Dedifferentiated amniotic fluid mesenchymal stem cell (primary cell): ENCODE data around the gene MAP7.
A peak's percentile ranks its signal among the peaks of the same experiment; 100 is the strongest.
"Not testable (repeated sequence)": the region's sequence is repeated elsewhere in the genome, so short reads cannot be mapped to it uniquely, and the experiment has no call there.

Experiments used
- DNase-seq: peaks from one replicate; pipeline ENCODE4 v3.0.0-alpha.2; 2016; ENCODE audit errors: extremely low spot score

MAP7 gene

DNA sequence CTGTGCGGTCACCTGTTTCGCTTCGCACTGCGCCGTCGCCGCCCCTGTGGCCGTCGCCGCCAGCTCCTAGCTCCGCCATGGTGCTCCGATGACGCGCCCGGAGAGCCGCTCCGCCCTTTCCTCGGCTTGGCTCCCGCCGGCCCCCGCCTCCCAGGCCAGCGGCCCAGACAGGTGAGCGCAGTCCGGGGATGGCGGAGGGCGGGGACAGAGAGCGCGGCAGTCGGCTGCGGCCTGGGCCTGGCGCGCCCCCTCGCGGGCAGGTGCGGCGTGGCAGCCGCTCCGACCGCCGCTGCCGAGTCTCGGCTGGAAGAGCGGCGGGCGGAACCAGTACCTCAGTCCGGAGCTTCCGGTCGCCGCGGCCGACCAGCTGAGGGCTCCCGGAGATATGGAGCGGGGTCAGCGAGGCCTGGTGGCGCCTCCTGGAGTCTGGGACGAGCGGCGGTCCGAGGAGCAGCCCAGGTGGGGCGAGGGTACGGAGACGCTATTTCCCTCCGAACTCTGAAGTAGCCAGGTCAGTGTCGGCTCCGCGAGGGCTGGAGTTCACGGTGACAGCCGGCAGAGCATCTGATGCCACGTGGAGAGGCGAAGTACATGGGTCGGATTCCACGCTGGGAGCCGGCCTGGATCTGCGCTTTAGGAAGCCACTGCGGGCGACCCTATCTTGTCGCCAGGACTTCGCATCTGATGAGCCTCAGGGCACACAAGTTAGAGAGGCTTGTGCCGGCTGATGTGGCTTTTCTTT is at the start of gene MAP7:
TSS of gene MAP7 (minus strand) at position 93 of the 742 bp plus-strand sequence. CDS start at position 79, 14 bp downstream.
- no peak for DNase-seq

DNA sequence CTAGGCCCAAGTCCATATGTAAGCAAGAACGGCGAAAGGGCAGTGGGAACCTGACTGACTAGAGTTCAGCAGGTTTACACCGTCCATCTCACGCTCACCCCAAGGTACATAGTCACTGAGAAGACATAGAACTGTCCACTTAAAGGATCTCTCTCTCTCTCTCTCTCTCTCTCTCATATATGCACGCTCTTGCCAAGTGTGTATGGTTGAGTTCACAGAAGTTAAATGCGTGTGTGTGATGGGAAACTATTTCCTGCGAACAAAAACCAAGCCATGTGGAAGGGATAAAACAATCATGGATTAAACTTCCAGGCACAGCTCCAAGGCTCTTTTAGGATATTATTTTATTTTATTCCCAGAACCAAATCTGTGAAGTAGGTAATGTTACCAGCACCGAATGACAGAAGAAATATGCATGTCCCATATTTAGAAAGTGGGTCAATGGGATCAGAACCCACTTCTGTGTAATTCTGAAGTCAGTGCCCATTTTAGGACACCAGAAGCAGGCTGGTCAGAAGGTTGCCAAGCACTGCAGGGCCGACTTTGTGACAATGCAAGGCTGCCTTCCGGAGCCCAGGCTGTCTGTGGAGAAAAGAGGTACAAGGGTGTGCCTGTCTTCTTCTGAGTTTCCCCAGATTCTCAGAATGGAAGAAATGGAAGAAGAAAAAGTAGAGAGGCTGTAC is 49.2 kb upstream of the MAP7 start:
- DNase-seq = no peak

DNA sequence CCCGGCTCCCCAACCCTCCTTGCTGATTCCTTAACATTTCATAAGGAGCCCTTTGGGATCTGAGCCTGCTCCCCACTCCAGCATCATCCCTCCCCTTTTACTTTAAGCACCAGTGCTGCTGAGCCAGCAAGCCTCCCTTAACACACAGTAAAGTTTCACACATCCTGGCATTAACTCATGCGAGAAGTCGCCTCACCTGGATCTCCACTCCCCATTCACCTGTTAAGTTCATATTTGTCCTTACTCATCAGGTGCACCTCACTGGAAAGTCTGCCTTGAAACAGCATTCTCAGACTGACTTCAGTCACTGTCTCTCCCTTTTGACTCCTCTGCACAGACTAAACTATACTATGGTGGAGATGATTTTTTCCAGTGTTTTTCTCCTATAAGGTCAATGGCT is 47.8 kb upstream of the MAP7 start:
- DNase-seq = no peak

- no peak for DNase-seq
Measured at GRCh38 chr6:136594671-136595070, 44.4 kb upstream of the MAP7 start.

- peak; percentile 95 for DNase-seq
Measured at GRCh38 chr6:136593748-136594490, 43.7 kb upstream of the MAP7 start.

DNA sequence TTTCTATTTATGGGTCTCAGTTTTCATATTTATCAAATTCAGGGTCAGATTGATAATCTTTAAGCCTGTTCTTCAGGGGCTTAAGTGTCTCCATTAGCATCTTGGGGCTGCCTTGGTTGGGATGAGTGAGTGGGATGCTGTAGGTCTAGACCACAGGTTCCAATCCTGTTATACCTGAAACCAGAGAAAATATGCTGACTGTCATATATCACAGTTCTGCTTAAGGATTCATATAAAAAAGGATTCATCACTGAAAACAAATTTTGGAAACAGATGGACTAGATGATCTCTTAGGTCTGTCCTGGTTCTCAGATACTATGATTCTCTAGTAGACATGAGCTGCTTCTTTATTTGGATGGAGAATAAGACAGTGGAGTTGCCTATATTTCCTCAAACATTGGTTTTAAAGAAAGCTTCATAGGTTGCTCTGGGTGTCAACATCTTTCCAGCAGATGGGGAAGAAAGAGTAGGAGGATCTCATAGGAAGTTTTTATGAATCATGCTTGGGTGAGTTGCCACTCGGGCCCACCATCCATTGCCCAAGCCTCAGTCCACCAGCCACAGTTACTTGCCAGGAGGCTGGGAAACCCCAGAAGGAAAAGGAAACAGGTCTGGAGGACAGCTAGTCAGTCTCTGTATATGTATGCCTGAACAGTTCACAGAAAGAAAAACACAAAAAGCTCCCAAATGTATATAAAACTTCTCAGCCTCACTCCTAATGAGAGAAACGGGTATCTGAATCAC is 42.9 kb upstream of the MAP7 start:
- no peak for DNase-seq

DNA sequence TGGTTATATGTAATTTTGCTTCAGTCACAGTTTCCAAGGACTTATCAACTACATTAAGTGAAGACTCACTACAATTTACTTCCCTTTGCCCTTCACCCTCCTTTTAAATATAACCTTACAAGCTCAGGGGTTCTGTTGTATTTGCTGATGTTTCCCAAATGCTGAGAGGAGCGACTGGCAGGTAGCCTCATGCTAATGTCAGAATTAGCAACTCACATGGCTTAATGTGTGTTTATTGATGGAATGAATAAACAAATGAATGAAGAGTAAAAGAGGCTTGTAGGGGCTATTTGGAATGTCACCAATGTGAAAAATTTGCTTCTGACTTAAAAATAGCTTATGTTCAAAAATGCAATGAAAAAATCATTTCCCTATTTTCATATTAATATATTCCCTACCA is 41.4 kb upstream of the MAP7 start:
- no peak for DNase-seq

GRCh38 chr6:136590846-136591245 is 40.6 kb upstream of the MAP7 start:
- not testable (repeated sequence) for DNase-seq

GRCh38 chr6:136587527-136587926 is 37.3 kb upstream of the MAP7 start:
- DNase-seq = no peak

DNA sequence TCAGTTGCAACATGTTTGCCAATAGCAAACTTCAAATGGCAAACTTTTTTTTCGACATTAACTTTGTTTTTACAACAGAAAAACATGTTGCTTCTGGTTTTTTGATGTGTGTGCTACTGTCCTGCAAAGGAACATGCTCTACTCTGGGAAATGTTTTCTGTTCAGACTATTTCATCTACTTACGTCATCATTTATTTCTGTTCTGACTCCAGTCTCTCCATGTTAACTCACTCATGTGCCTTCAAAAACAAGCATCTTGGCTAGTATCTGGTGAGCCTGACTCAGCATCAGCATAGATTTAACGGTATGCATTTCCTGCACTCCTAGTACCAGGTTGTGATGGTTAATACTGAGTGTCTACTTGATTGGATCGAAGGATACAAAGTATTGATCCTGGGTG is 36.1 kb upstream of the MAP7 start:
- peak; percentile 84 for DNase-seq

GRCh38 chr6:136585523-136585922 is 35.3 kb upstream of the MAP7 start:
- DNase-seq = not testable (repeated sequence)

GRCh38 chr6:136584290-136584689 is 34.1 kb upstream of the MAP7 start:
- not testable (repeated sequence) for DNase-seq

DNA sequence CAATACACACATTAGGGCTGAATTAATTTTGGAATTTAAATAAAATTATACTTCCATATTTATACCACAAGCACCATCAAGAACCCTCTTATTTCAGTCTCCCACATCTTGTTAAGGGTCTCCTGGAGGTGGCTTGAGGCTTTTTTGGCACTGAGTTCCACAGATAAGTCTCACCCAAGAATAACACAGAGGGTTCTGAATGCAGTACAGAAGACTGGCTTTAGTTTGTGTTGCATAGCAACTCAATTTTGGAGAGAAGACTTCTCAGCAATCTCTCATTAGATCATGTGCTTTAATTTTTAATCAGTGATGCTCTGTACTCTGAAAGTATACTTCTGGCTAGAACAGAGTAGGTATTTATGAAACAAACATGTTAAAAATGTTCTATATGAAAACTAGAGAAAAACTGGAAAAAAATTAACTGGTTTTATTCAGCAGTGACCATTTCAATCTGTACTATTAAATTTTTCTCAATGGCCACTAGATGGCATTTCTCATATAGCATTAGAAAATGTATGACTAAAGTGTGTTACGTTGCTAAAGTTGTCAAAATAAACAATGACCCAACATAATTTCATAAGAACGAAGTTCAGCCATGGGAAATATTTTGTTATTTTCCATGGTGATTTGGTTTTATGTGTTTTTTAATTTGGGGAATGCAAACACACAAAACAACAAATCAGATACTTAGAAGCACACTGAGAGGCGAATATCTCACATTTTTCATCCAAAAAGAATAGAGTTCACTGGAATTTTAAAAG is 32.7 kb upstream of the MAP7 start:
- peak; percentile 96 for DNase-seq

DNA sequence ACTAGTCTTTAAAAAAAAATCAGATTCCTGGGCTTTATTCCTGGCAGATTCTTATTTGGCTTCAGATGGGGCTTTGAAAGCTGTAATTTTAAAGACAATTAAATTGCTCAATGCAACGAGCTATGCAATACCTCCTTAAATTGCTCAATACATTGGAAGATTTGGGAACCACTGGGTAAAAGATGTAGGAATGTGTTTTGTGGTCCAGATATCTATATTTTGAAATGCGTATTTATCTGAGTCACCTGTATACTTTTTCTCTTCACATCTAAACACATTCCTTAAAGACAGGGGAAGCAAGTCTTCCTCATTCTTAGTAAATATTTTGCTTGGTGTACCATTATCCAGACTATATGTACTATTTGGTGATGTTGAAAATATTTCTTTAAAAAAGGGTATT is 29.6 kb upstream of the MAP7 start:
- DNase-seq = no peak

- no peak for DNase-seq
Measured at GRCh38 chr6:136576821-136577220, 26.6 kb upstream of the MAP7 start.

GRCh38 chr6:136571496-136571895 is 21.3 kb upstream of the MAP7 start:
- no peak for DNase-seq

- DNase-seq = no peak
Measured at GRCh38 chr6:136571065-136571464, 20.8 kb upstream of the MAP7 start.

- no peak for DNase-seq
Measured at GRCh38 chr6:136568129-136568528, 17.9 kb upstream of the MAP7 start.

DNA sequence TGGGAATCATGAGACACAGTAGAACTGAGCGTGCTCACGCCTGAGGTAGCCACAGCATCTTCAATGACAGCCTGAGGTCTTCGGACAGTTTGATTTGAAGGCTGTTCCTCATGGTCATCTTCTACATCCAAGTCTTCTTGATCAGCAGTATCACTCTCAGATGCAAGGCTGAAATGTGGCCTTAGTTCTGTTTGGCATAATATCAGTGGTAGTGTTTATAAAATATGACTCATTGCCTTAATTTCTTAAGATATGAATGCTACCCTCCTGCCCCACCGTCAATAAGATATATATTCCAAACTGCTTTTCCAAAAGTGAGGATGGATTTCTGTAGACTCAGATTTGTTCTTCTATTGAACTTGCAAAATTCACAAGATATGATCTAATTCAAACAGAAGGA is 17.5 kb upstream of the MAP7 start:
- no peak for DNase-seq

GRCh38 chr6:136566851-136567250 is 16.6 kb upstream of the MAP7 start:
- no peak for DNase-seq

DNA sequence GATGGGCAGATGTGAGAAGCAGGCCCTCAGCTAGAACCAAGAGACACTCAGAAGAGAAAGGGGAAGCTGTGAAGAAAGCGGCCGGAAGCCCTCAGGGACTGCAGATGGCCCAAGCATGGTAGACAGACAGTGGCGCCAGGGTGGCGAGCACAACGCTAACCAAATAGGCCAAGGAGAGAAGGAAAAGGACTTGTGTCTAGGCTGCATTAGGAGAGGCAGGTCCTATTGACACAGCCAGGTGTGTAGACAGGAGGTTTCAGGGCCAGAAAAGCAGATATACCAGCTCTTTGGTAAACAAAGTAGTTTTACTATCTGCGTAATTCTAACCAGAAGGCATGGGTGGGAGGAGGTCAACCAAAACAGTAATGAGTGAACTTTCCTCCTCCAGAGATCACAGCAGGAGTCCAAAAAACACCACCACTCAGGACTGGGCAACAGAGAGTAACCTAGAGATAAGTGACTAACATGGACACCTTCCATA is 15.8 kb upstream of the MAP7 start:
- DNase-seq = no peak
